NCI-H2196 (cell line): ENCODE measurements around the gene BCAS4.

Experiments used
- DNase-seq: peaks from one replicate; lab custom pipeline; 2025; ENCODE audit not compliant: unreplicated experiment; lab: John Stamatoyannopoulos, UW

Gene BCAS4

GRCh38 chr20:50903353-50904051, 108.6 kb downstream of the BCAS4 start:
- no peak for DNase-seq

- DNase-seq, result no peak
These were observed 109.3 kb downstream of the BCAS4 start for GRCh38 chr20:50904067-50904570.

- DNase-seq, result no peak
These were observed 114.6 kb downstream of the BCAS4 start for GRCh38 chr20:50909413-50909812.

- DNase-seq, result no peak
These were observed 116.2 kb downstream of the BCAS4 start for GRCh38 chr20:50911030-50911429.

GRCh38 chr20:50911716-50912115, 116.9 kb downstream of the BCAS4 start:
- no peak for DNase-seq

GRCh38 chr20:50913690-50914375, 119.0 kb downstream of the BCAS4 start:
- DNase-seq, result no peak

GRCh38 chr20:50915424-50915823, 120.6 kb downstream of the BCAS4 start:
- DNase-seq, result no peak

- no peak for DNase-seq
These were observed 121.4 kb downstream of the BCAS4 start for GRCh38 chr20:50916257-50916656.

- no peak for DNase-seq
These were observed 122.1 kb downstream of the BCAS4 start for GRCh38 chr20:50916934-50917333.

GRCh38 chr20:50918403-50918802, 123.5 kb downstream of the BCAS4 start:
- no peak for DNase-seq

- DNase-seq, result no peak
These were observed 124.7 kb downstream of the BCAS4 start for GRCh38 chr20:50919567-50919966.

GRCh38 chr20:50920997-50921396, 126.1 kb downstream of the BCAS4 start:
- no peak for DNase-seq

- no peak for DNase-seq
These were observed 127.1 kb downstream of the BCAS4 start for GRCh38 chr20:50921803-50922501.

GRCh38 chr20:50924261-50924920, 129.5 kb downstream of the BCAS4 start:
- no peak for DNase-seq

- no peak for DNase-seq
These were observed 131.7 kb downstream of the BCAS4 start for GRCh38 chr20:50926530-50926929.
